Testis (tissue), 3 donors: Measurements from ENCODE around the gene CFD. TPM values are rescaled to one million over a fixed set of nuclear protein-coding genes. Genes with fewer than 3 reads are reported as not detected.
"Not testable (repeated sequence)": the region's sequence is repeated elsewhere in the genome, so short reads cannot be mapped to it uniquely, and the experiment has no call there.

Source experiments
- DNase-seq: peaks from one replicate; pipeline ENCODE4 v3.0.0-alpha.2; 2019
- H3K27ac ChIP-seq, 2 donors: fragments of 200-600 bp; sonication (generic); one replicate each; pipeline ENCODE4 v1.5.1; 2019
- H3K27me3 ChIP-seq: fragments of 200-600 bp; sonication (generic); one replicate; pipeline ENCODE4 v1.5.1; 2019
- H3K36me3 ChIP-seq: fragments of 200-600 bp; sonication (generic); one replicate; pipeline ENCODE4 v1.5.1; 2017; ENCODE audit warnings: low read depth; ENCODE audit errors: missing control alignments
- H3K4me1 ChIP-seq: fragments of 200-600 bp; sonication (generic); one replicate; pipeline ENCODE4 v1.5.1; 2019
- H3K4me3 ChIP-seq, 2 donors: fragments of 200-600 bp; sonication (generic); one replicate each; pipeline ENCODE4 v1.5.1; 2017 to 2019
- H3K9me3 ChIP-seq: fragments of 200-600 bp; sonication (generic); one replicate; pipeline ENCODE4 v1.5.1; 2017
- POLR2A ChIP-seq: fragments of 450-650 bp; IDR thresholded peaks from one replicate; pipeline ENCODE4 v1.6.1; 2017; ENCODE audit warnings: antibody characterized with exemption, mild to moderate bottlenecking, moderate library complexity
- WGBS, 2 donors: methylation state at CpG; one replicate each; pipeline ENCODE4 v1.1.5; 2018; 5-methylcytosine and 5-hydroxymethylcytosine counted together
- intact Hi-C: fragments of 100-400 bp; cut with DNase I; formaldehyde crosslinking; loops from one replicate; pipeline ENCODE4 v1.15.1; 2023; ENCODE audit warnings: low total_unique reads
- polyA plus RNA-seq: library from polyadenylated mRNA; stranded (reverse); fragments of 350-450 nt; fragmentation: Illumina TruSeq; extraction: RNeasy Lipid Tissue Mini Kit (QIAGEN cat#74804); gene quantifications from one replicate; pipeline ENCODE4 v1.2.3, GENCODE V29; 2014; ENCODE audit warnings: low read depth, low replicate concordance; ENCODE audit not compliant: insufficient read depth
- total RNA-seq, 2 donors: library from RNA; depleted of rRNA; stranded (reverse); fragments of >200 nt; gene quantifications; one replicate each; pipeline ENCODE4 v1.2.3, GENCODE V29; 2016
- TF ChIP-seq, protein P1 (sequence below), 3 experiments: fragments of 450-650 bp in 2 of 3; fragments of 200-600 bp in 1 of 3; sonication (generic) in 1 of 3; IDR thresholded peaks; one replicate each; pipeline ENCODE4 v1.5.1; 2016 to 2019; ENCODE audit warnings: antibody characterized with exemption in 3 of 3, mild to moderate bottlenecking in 2 of 3, moderate library complexity in 1 of 3

Gene CFD
- total and polyA plus RNA-seq, 3 donors from 2014 or later: 83.1 to 185 (median 84.3) TPM

DNA sequence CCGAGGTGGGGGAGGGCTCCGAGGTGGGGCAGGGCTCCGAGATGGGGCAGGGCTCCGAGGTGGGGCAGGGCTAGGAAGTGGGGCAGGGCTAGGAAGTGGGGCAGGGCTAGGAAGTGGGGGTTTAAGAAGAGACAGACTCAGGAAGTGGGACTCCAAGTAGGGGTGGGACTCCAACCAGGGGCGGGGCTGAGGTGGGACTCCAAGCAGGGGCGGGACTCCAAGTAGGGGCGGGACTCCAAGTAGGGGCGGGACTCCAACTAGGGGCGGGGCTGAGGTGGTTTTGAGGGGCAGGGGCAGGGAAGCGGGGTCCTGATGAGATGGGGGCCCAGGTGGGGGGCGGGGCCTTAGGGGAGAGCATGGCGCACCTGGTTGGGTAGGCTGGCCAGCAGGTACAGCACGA lies 13.6 kb downstream of the CFD start:
- Histone ChIP-seq H3K27me3 (no peaks in the 10 kb centered on the region), H3K4me3 (no peak overlapping the region), H3K4me1 (peaks cover 15% of the 10 kb centered on the region), H3K9me3 (no peaks in the 10 kb centered on the region), H3K36me3 (no peaks in the 10 kb centered on the region), H3K27ac (peak overlapping the region in 1 of 2 donors; percentile 76)
- 59 to 83% methylated on average over 9 to 10 of the region's 13 CpGs for WGBS, 2 donors
- no peak for TF ChIP-seq POLR2A
- TF ChIP-seq, protein P1, sequence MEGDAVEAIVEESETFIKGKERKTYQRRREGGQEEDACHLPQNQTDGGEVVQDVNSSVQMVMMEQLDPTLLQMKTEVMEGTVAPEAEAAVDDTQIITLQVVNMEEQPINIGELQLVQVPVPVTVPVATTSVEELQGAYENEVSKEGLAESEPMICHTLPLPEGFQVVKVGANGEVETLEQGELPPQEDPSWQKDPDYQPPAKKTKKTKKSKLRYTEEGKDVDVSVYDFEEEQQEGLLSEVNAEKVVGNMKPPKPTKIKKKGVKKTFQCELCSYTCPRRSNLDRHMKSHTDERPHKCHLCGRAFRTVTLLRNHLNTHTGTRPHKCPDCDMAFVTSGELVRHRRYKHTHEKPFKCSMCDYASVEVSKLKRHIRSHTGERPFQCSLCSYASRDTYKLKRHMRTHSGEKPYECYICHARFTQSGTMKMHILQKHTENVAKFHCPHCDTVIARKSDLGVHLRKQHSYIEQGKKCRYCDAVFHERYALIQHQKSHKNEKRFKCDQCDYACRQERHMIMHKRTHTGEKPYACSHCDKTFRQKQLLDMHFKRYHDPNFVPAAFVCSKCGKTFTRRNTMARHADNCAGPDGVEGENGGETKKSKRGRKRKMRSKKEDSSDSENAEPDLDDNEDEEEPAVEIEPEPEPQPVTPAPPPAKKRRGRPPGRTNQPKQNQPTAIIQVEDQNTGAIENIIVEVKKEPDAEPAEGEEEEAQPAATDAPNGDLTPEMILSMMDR (IDR thresholded peaks at IDR 0.05): no peak
- intact Hi-C loops: no loop called here
- peak; percentile 60 for DNase-seq

DNA sequence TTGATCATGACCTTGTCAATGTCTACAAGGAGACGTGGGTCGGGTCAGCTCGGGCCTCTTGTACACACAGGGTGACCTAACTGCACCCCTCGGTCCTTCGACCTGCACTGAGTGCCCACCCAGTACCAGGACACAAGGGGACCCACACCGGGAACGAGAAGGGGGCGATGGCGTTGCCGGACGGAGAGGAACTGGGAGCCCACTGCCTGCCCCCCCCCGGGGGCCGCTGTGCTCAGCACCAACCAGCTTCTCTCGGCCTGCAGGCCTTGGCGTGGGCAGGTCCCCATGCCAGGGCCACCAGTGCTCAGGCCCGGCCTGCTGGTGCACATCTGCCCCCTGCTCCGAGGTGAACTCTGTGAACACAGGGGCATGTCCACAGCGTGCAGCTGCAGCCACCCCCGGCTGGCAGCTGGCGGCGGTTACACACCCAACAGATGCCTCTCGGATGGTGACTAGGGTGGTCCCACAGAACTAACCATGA lies 14.1 kb downstream of the CFD start:
- Histone ChIP-seq H3K27me3 (no peaks in the 10 kb centered on the region), H3K36me3 (no peaks in the 10 kb centered on the region), H3K4me3 (no peak overlapping the region), H3K27ac (no peak overlapping the region), H3K4me1 (peaks cover 13% of the 10 kb centered on the region), H3K9me3 (no peaks in the 10 kb centered on the region)
- 79 to 86% methylated on average over 15 to 22 of the region's 22 CpGs for WGBS, 2 donors
- no peak for TF ChIP-seq POLR2A
- TF ChIP-seq, protein P1 (IDR thresholded peaks at IDR 0.05): no peak
- no peak for DNase-seq
- intact Hi-C loops: no loop called here

DNA sequence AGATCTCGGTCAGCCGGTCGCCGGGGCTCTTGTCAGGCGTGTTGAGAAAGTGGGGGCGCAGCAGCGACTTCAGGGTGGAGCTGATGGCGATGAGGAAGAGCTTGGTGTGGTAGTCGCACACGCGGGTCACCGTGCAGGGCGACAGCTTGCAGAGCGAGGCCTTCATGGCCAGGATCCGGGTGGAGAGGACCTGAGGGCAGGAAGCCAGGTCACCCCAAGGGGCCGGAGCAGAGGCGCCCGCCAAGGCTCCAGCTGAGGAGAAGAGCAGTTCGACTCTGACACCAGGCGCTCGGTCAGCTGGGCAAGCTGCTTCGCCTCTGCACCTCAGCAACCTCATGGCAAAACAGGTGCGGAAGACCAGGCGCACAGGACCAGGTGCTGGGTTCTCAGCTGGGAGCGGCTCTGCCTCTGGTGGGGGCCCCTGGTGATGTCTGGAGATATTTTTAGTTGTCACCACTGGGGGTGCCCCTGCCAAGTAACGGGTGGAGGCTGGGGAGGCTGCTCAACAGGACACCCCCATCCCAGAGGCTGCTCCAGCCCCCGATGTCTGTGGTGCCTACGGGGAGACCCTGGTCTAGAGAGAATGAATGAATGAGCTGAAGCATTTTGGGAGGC lies 15.9 kb downstream of the CFD start:
- no peaks in the 10 kb centered on the region for H3K36me3 ChIP-seq
- H3K4me1 ChIP-seq: peaks cover 3% of the 10 kb centered on the region
- intact Hi-C loops: no loop called here
- H3K4me3 ChIP-seq: no peak overlapping the region
- H3K27ac ChIP-seq: no peak overlapping the region
- no peaks in the 10 kb centered on the region for H3K27me3 ChIP-seq
- no peak for TF ChIP-seq POLR2A
- TF ChIP-seq, protein P1 (IDR thresholded peaks at IDR 0.05): no peak
- WGBS, 2 donors: 89 to 94% methylated on average over 20 to 28 of the region's 28 CpGs
- no peak for DNase-seq
- H3K9me3 ChIP-seq: no peaks in the 10 kb centered on the region

DNA sequence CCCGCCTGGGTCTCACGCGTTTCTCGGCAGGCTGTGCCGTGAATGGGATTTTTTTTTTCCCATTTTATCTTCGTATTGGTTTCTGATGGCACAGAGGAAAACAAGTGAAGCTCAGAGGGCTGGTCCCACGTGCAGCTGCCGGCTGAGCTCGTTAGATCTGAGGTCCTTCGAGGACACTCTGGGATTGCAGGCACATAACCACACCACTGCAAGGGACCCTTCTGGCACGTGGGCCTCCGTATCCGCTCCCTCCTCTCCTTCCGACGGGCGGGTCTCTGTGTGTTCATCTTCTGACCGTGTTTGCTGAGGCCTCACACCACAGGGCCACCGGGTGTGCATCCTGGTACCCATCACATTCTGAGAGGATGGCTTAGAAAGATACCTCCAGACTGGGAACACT lies 16.6 kb downstream of the CFD start:
- WGBS, 2 donors: 77 to 80% methylated on average over 17 to 18 of the region's 18 CpGs
- Histone ChIP-seq H3K4me1 (peaks cover 3% of the 10 kb centered on the region), H3K27ac (no peak overlapping the region), H3K36me3 (no peaks in the 10 kb centered on the region), H3K9me3 (no peaks in the 10 kb centered on the region), H3K4me3 (no peak overlapping the region), H3K27me3 (no peaks in the 10 kb centered on the region)
- intact Hi-C loops: no loop called here
- no peak for DNase-seq
- TF ChIP-seq POLR2A: no peak
- TF ChIP-seq, protein P1 (IDR thresholded peaks at IDR 0.05): no peak

DNA sequence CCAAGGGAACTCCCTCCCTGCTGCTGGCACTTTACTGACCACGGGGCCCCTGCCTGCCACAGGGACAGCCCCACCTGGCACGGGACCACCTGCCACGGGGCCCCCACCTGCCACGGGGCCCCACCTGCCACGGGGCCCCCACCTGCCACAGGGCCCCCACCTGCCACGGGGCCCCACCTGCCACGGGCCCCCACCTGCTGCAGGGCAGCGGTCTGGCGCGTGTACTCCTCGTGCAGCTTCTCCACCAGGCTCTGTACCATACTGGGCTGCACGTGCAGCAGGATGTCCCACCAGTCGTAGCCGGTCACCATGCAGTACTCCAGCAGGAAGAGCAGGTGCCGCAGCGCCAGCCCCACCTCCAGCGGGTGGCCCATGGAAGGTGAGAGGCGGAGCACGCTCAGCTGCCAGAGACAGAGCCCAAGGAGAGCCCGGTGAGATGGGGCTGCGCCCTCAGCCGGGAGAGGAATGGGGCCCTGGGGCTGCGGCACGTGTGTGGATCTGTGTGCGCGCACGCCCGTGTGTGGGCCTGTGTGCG lies 17.4 kb downstream of the CFD start:
- 96 to 98% methylated on average over 9 to 25 of the region's 29 CpGs for WGBS, 2 donors
- Histone ChIP-seq H3K9me3 (no peaks in the 10 kb centered on the region), H3K4me3 (no peak overlapping the region), H3K4me1 (no peaks in the 10 kb centered on the region), H3K27me3 (no peaks in the 10 kb centered on the region), H3K27ac (no peak overlapping the region), H3K36me3 (no peaks in the 10 kb centered on the region)
- no peak for DNase-seq
- TF ChIP-seq POLR2A: no peak
- TF ChIP-seq, protein P1 (IDR thresholded peaks at IDR 0.05): no peak
- intact Hi-C loops: no loop called here

DNA sequence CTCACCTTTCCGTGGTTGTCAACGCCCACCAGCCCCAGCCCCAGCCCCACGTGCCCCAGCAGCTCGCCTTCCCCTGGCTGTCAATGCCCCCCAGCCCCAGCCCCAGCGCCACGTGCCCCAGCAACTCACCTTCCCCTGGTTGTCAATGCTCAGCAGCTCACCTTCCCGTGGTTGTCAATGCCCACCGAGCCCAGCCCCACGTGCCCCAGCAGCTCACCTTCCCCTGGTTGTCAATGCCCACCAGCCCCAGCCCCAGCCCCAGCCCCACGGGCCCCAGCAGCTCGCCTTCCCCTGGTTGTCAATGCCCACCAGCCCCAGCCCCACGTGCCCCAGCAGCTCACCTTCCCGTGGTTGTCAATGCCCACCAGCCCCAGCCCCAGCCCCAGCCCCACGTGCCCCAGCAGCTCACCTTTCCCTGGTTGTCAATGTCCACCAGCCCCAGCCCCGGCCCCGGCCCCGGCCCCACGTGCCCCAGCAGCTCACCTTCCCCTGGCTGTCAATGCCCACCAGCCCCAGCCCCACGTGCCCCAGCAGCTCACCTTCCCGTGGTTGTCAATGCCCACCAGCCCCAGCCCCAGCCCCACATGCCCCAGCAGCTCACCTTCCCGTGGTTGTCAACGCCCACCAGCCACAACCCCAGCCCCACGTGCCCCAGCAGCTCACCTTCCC lies 18.7 kb downstream of the CFD start:
- H3K27me3 ChIP-seq, H3K36me3 ChIP-seq, intact Hi-C loops, H3K9me3 ChIP-seq, H3K27ac ChIP-seq, H3K4me1 ChIP-seq, H3K4me3 ChIP-seq, DNase-seq: not testable (repeated sequence)
- WGBS, 2 donors: 84 to 89% methylated on average over 6 to 15 of the region's 23 CpGs
